SU-DHL-6 (cell line): ENCODE measurements around the gene HOXB7.

Experiments
- H2AFZ ChIP-seq: fragments of 200-600 bp; sonication (generic); 2 replicates; pipeline ENCODE4 v1.6.1; 2014; ENCODE audit warnings: low read depth, mild to moderate bottlenecking, moderate library complexity, mixed read lengths, antibody characterized with exemption, low read length; ENCODE audit not compliant: severe bottlenecking
- H3F3A ChIP-seq: fragments of 200-600 bp; shearing (Covaris generic); 2 replicates; pipeline ENCODE4 v1.6.0; 2016; ENCODE audit warnings: antibody characterized with exemption, mild to moderate bottlenecking; ENCODE audit not compliant: insufficient read depth
- H3K27ac ChIP-seq: fragments of 200-600 bp; sonication (generic); 2 replicates; pipeline ENCODE4 v1.5.1; 2016; ENCODE audit warnings: low read depth, mild to moderate bottlenecking, low read length, moderate library complexity, mixed read lengths
- H3K27me3 ChIP-seq: fragments of 200-600 bp; sonication (generic), shearing (Covaris generic); 2 replicates; pipeline ENCODE4 v1.6.0; 2014; ENCODE audit warnings: mild to moderate bottlenecking, low read length
- H3K36me3 ChIP-seq: fragments of 200-600 bp; sonication (generic); 2 replicates; pipeline ENCODE4 v1.6.1; 2014; ENCODE audit warnings: mild to moderate bottlenecking, low read length, mixed read lengths
- H3K4me2 ChIP-seq: fragments of 300-600, 200-600 bp; shearing (Covaris generic), sonication (generic); 2 replicates; pipeline ENCODE4 v1.6.0; 2014; ENCODE audit warnings: low read length, low read depth, mild to moderate bottlenecking; ENCODE audit not compliant: poor library complexity, severe bottlenecking
- H3K4me3 ChIP-seq: fragments of 200-600 bp; sonication (generic); 2 replicates; pipeline ENCODE4 v1.5.1; 2014; ENCODE audit warnings: antibody characterized with exemption, low read length, mild to moderate bottlenecking, mixed read lengths; ENCODE audit not compliant: insufficient read depth, poor library complexity, severe bottlenecking
- H3K79me2 ChIP-seq: fragments of 200-600 bp; sonication (generic); 2 replicates; pipeline ENCODE4 v1.6.1; 2014; ENCODE audit warnings: mild to moderate bottlenecking, low read length, moderate library complexity; ENCODE audit not compliant: insufficient read depth
- H3K9ac ChIP-seq: fragments of 200-600 bp; sonication (generic); 2 replicates; pipeline ENCODE4 v1.7.0; 2014; ENCODE audit warnings: mild to moderate bottlenecking, low read length
- H3K9me2 ChIP-seq: fragments of 200-600 bp; sonication (generic); replicated peaks from 2 replicates; pipeline ENCODE4 v1.6.1; 2014; ENCODE audit warnings: low read length; ENCODE audit not compliant: insufficient read depth
- H3K9me3 ChIP-seq: fragments of 200-600 bp; sonication (generic); 2 replicates; pipeline ENCODE4 v1.6.1; 2014; ENCODE audit warnings: low read length, mixed read lengths; ENCODE audit not compliant: insufficient read depth
- H4K20me1 ChIP-seq: fragments of 200-600 bp; sonication (generic); 2 replicates; pipeline ENCODE4 v1.6.1; 2014; ENCODE audit warnings: low read depth, mild to moderate bottlenecking, antibody characterized with exemption, low read length, moderate library complexity, mixed read lengths
- CTCF ChIP-seq: fragments of 200-600 bp; sonication (generic); IDR thresholded peaks from one replicate; pipeline ENCODE4 v1.5.1; 2017; ENCODE audit warnings: antibody characterized with exemption, mild to moderate bottlenecking, low read length, moderate library complexity; ENCODE audit not compliant: insufficient read depth, poor library complexity, severe bottlenecking
- EZH2phosphoT487 ChIP-seq: fragments of 200-600 bp; sonication (generic), shearing (Covaris generic); conservative IDR thresholded peaks from 2 replicates; pipeline ENCODE4 v1.6.1; 2018; ENCODE audit warnings: mild to moderate bottlenecking, antibody characterized with exemption, low read length, moderate library complexity, mixed read lengths

The HOXB7 gene

GRCh38 chr17:48575673-48576478 lies 34.9 kb downstream of the HOXB7 start:
- H3K79me2 ChIP-seq = no peaks in the 10 kb centered on the region
- no peak overlapping the region for H3K4me3 ChIP-seq
- H3K27ac ChIP-seq = no peak overlapping the region
- H3F3A ChIP-seq = no peaks in the 10 kb centered on the region
- no peak overlapping the region for H3K9ac ChIP-seq
- H3K4me2 ChIP-seq = no peak overlapping the region
- no peaks in the 10 kb centered on the region for H4K20me1 ChIP-seq
- H2AFZ ChIP-seq = no peak overlapping the region
- no peaks in the 10 kb centered on the region for H3K36me3 ChIP-seq
- no peaks in the 10 kb centered on the region for H3K27me3 ChIP-seq
- H3K9me3 ChIP-seq = no peaks in the 10 kb centered on the region
- H3K9me2 ChIP-seq = no peaks in the 10 kb centered on the region
- TF ChIP-seq EZH2phosphoT487 = no peak
- TF ChIP-seq CTCF = no peak

- Histone ChIP-seq H3K27me3 (no peaks in the 10 kb centered on the region), H4K20me1 (no peaks in the 10 kb centered on the region), H3F3A (no peaks in the 10 kb centered on the region)
Observed at GRCh38 chr17:48575066-48575582, 35.7 kb downstream of the HOXB7 start.

GRCh38 chr17:48574505-48575065 lies 36.2 kb downstream of the HOXB7 start:
- H4K20me1 ChIP-seq = no peaks in the 10 kb centered on the region
- no peak overlapping the region for H3K4me3 ChIP-seq
- H2AFZ ChIP-seq = no peak overlapping the region
- H3K9me3 ChIP-seq = no peaks in the 10 kb centered on the region
- no peak overlapping the region for H3K9ac ChIP-seq
- no peaks in the 10 kb centered on the region for H3K36me3 ChIP-seq
- H3F3A ChIP-seq = no peaks in the 10 kb centered on the region
- H3K4me2 ChIP-seq = no peak overlapping the region
- TF ChIP-seq CTCF (no peak), EZH2phosphoT487 (no peak)
- H3K9me2 ChIP-seq = no peaks in the 10 kb centered on the region
- no peaks in the 10 kb centered on the region for H3K79me2 ChIP-seq
- H3K27me3 ChIP-seq = no peaks in the 10 kb centered on the region
- no peak overlapping the region for H3K27ac ChIP-seq

More at GRCh38 chr17:48575066-48575582, 35.7 kb downstream of the HOXB7 start:
- no peak overlapping the region for H3K4me2 ChIP-seq
- H3K79me2 ChIP-seq = no peaks in the 10 kb centered on the region
- TF ChIP-seq EZH2phosphoT487 = no peak
- TF ChIP-seq CTCF = no peak
- no peak overlapping the region for H3K27ac ChIP-seq
- no peaks in the 10 kb centered on the region for H3K36me3 ChIP-seq
- no peak overlapping the region for H3K4me3 ChIP-seq
- H3K9me3 ChIP-seq = no peaks in the 10 kb centered on the region
- no peak overlapping the region for H2AFZ ChIP-seq
- H3K9ac ChIP-seq = no peak overlapping the region
- no peaks in the 10 kb centered on the region for H3K9me2 ChIP-seq
